GM23248 (cell line): ENCODE measurements around the gene KRT38.
A peak's percentile ranks its signal among the peaks of the same experiment; 100 is the strongest.

Source experiments
- EZH2 ChIP-seq: fragments of 200-600 bp; sonication (generic); IDR thresholded peaks from 2 replicates; pipeline ENCODE4 v1.6.1; 2018; ENCODE audit warnings: antibody characterized with exemption, mild to moderate bottlenecking; ENCODE audit not compliant: insufficient read depth, poor library complexity, severe bottlenecking
- EZH2phosphoT487 ChIP-seq: fragments of 200-600 bp; sonication (generic); IDR thresholded peaks from 2 replicates; pipeline ENCODE4 v1.6.1; 2018; ENCODE audit warnings: antibody characterized with exemption, moderate library complexity, mild to moderate bottlenecking, low read depth; ENCODE audit not compliant: insufficient read depth

DNA sequence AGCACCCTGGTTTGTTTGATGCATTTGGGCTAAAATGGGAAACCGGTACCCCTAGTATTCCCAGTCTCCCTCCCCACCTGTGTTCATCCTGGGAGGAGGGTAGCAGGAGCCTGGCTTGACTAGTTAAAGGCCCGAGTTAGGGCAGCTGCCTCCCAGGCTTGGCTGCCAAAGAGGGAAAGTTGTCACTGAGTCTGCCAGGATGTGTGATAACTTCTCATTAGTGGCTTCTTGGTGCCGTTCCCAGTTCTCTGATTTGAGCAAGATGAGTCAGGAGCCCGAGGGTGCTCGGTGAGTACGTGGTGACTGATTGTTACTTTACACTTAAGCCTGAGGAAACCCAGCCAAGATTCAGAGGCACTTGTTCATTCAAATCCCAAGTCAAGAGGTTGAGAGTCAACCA, 23.9 kb upstream of the KRT38 start:
- TF ChIP-seq EZH2phosphoT487 (peak; percentile 78; the same call in 1 of the 2 replicates), EZH2 (no peak)
